Measurements from ENCODE around the gene RTF2. TPM values are rescaled to one million over a fixed set of nuclear protein-coding genes. Genes with fewer than 3 reads are reported as not detected.
A peak's percentile ranks its signal among the peaks of the same experiment; 100 is the strongest.

The RTF2 gene
- total and polyA plus RNA-seq, 2 of the 13 experiments (the other 11 are each of a cell fraction or from before 2014, with no cell fraction given) = 81.8 to 142 TPM

DNA sequence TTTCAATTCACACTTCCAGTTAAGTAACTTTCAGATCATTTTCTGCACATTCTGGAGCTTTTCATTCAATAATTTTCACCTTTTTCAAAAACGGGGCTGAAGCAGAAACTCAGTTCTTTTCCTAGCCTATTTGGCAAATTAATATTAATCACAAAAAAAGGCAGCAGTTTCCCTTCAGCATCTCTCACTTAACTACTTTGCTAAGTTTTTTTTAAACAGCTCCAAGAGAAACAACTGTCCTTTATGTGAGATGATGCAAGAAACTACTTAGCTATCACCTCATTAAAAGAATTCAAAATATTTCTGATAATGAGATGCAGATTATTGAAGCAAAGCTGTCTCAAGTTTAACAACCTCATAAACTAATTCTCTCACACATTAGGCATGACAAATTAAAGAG is 44.5 kb upstream of the RTF2 start:
- H3K36me3 ChIP-seq (replicated peaks in 1 of 2; ENCODE audit: control insufficient read depth in 1 of 2, insufficient read depth in 2 of 2, low read length in 2 of 2) = no peaks in the 10 kb centered on the region
- in situ Hi-C loops (cut with HindIII; ENCODE audit: extremely low pct_ligation_motif_present, low pct_unique_long_range_greater_than_20kb) = no loop called here

More for the DNA sequence above, 44.5 kb upstream of the RTF2 start:
- Histone ChIP-seq H3K4me1 (ENCODE audit: insufficient read depth, low read length) (peaks cover 54% of the 10 kb centered on the region), H3K27ac (ENCODE audit: extremely low read length, insufficient read depth, low read length) (no peak overlapping the region), H3K27me3 (ENCODE audit: control insufficient read depth in 1 of 2, insufficient read depth in 2 of 2, low read length in 2 of 2) (no peaks in the 10 kb centered on the region), H2AFZ (ENCODE audit: low read length) (no peak overlapping the region), H3K9ac (ENCODE audit: insufficient read depth, low read depth, low read length) (no peak overlapping the region), H3K79me2 (ENCODE audit: insufficient read depth, low read length) (no peaks in the 10 kb centered on the region), H3K9me3 (ENCODE audit: low read length) (no peaks in the 10 kb centered on the region), H3K4me3 (replicated peaks in 1 of 3; ENCODE audit: insufficient read depth in 1 of 3, low read depth in 2 of 3, low read length in 3 of 3) (no peak overlapping the region), H3K4me2 (ENCODE audit: low read depth, low read length) (no peak overlapping the region), H4K20me1 (ENCODE audit: insufficient read depth, low read length) (no peaks in the 10 kb centered on the region)
- POLR2A ChIA-PET = interaction anchor here (1.4 kb wide), 1 partner anchor 31 kb away, joined by 3 read pairs; the partner anchor contains the start of genes AURKA and CSTF1
- CTCF ChIA-PET (ENCODE audit: low intra/inter-chr PET ratio, low total read pairs) = no interaction called here
- ATAC-seq = no peak
- peak; percentile 49 for FAIRE-seq
- 22% methylated on average over 1 of the region's 1 CpG for WGBS (ENCODE audit: low lambda C conversion rate)
- no TSS peak for BruUV-seq (replicated peaks)
- TF ChIP-seq, protein P1, sequence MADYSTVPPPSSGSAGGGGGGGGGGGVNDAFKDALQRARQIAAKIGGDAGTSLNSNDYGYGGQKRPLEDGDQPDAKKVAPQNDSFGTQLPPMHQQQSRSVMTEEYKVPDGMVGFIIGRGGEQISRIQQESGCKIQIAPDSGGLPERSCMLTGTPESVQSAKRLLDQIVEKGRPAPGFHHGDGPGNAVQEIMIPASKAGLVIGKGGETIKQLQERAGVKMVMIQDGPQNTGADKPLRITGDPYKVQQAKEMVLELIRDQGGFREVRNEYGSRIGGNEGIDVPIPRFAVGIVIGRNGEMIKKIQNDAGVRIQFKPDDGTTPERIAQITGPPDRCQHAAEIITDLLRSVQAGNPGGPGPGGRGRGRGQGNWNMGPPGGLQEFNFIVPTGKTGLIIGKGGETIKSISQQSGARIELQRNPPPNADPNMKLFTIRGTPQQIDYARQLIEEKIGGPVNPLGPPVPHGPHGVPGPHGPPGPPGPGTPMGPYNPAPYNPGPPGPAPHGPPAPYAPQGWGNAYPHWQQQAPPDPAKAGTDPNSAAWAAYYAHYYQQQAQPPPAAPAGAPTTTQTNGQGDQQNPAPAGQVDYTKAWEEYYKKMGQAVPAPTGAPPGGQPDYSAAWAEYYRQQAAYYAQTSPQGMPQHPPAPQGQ (CRISPR knock-in tag; IDR thresholded peaks at IDR 0.05; ENCODE audit: borderline replicate concordance) = no peak
- TF ChIP-seq GZF1 (CRISPR knock-in tag; IDR thresholded peaks at IDR 0.05) (no peak), ZNF781 (CRISPR knock-in tag; IDR thresholded peaks at IDR 0.05; ENCODE audit: borderline replicate concordance, not compliant biosample characterization) (no peak), PHF21A (CRISPR knock-in tag; IDR thresholded peaks at IDR 0.05) (no peak), REXO4 (CRISPR knock-in tag; IDR thresholded peaks at IDR 0.05; ENCODE audit: borderline replicate concordance) (no peak), ZFY (CRISPR knock-in tag; IDR thresholded peaks at IDR 0.05) (no peak), DPF2 (CRISPR knock-in tag; IDR thresholded peaks at IDR 0.05; ENCODE audit: borderline replicate concordance, low read depth) (no peak), ZNF460 (CRISPR knock-in tag; IDR thresholded peaks at IDR 0.05; ENCODE audit: borderline replicate concordance) (no peak), ZNF557 (CRISPR knock-in tag; IDR thresholded peaks at IDR 0.05) (no peak), ZNF614 (CRISPR knock-in tag; IDR thresholded peaks at IDR 0.05; ENCODE audit: borderline replicate concordance) (no peak), TOPORS (CRISPR knock-in tag; IDR thresholded peaks at IDR 0.05) (no peak)
- TF ChIP-seq, protein P2, sequence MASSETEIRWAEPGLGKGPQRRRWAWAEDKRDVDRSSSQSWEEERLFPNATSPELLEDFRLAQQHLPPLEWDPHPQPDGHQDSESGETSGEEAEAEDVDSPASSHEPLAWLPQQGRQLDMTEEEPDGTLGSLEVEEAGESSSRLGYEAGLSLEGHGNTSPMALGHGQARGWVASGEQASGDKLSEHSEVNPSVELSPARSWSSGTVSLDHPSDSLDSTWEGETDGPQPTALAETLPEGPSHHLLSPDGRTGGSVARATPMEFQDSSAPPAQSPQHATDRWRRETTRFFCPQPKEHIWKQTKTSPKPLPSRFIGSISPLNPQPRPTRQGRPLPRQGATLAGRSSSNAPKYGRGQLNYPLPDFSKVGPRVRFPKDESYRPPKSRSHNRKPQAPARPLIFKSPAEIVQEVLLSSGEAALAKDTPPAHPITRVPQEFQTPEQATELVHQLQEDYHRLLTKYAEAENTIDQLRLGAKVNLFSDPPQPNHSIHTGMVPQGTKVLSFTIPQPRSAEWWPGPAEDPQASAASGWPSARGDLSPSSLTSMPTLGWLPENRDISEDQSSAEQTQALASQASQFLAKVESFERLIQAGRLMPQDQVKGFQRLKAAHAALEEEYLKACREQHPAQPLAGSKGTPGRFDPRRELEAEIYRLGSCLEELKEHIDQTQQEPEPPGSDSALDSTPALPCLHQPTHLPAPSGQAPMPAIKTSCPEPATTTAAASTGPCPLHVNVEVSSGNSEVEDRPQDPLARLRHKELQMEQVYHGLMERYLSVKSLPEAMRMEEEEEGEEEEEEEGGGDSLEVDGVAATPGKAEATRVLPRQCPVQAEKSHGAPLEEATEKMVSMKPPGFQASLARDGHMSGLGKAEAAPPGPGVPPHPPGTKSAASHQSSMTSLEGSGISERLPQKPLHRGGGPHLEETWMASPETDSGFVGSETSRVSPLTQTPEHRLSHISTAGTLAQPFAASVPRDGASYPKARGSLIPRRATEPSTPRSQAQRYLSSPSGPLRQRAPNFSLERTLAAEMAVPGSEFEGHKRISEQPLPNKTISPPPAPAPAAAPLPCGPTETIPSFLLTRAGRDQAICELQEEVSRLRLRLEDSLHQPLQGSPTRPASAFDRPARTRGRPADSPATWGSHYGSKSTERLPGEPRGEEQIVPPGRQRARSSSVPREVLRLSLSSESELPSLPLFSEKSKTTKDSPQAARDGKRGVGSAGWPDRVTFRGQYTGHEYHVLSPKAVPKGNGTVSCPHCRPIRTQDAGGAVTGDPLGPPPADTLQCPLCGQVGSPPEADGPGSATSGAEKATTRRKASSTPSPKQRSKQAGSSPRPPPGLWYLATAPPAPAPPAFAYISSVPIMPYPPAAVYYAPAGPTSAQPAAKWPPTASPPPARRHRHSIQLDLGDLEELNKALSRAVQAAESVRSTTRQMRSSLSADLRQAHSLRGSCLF (CRISPR knock-in tag; IDR thresholded peaks at IDR 0.05; ENCODE audit: borderline replicate concordance) = no peak
- TF ChIP-seq, protein P3, sequence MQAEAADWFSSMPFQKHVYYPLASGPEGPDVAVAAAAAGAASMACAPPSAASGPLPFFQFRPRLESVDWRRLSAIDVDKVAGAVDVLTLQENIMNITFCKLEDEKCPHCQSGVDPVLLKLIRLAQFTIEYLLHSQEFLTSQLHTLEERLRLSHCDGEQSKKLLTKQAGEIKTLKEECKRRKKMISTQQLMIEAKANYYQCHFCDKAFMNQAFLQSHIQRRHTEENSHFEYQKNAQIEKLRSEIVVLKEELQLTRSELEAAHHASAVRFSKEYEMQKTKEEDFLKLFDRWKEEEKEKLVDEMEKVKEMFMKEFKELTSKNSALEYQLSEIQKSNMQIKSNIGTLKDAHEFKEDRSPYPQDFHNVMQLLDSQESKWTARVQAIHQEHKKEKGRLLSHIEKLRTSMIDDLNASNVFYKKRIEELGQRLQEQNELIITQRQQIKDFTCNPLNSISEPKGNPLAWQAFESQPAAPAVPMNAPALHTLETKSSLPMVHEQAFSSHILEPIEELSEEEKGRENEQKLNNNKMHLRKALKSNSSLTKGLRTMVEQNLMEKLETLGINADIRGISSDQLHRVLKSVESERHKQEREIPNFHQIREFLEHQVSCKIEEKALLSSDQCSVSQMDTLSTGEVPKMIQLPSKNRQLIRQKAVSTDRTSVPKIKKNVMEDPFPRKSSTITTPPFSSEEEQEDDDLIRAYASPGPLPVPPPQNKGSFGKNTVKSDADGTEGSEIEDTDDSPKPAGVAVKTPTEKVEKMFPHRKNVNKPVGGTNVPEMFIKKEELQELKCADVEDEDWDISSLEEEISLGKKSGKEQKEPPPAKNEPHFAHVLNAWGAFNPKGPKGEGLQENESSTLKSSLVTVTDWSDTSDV (CRISPR knock-in tag; IDR thresholded peaks at IDR 0.05) = no peak
- intact Hi-C loops (cut with micrococcal nuclease; ENCODE audit: unreplicated experiment) = loop anchor here (2.0 kb wide), 1 partner anchor 31 kb away; the partner anchor contains the start of genes AURKA and CSTF1
- DNase-seq (ENCODE audit: low spot score) = no peak
